HepG2 (cell line): ENCODE data around the gene LARP4. TPM values are rescaled to one million over a fixed set of nuclear protein-coding genes. Genes with fewer than 3 reads are reported as not detected.

Experiments used
- CAMTA2 ChIP-seq: sonication (generic); formaldehyde crosslinking; IDR thresholded peaks from 2 replicates; pipeline ENCODE4 v1.4.0; 2020; ENCODE audit warnings: mild to moderate bottlenecking, missing genetic modification reagents, borderline replicate concordance
- CREB1 ChIP-seq, 2 experiments: fragments of 450-650 bp in 1 of 2; IDR thresholded peaks; 2 replicates each; pipeline ENCODE4 v1.6.1; 2016 to 2017; ENCODE audit warnings: control low read depth in 1 of 2, mild to moderate bottlenecking in 1 of 2, missing compliant biosample characterization in 1 of 2, missing genetic modification characterization in 1 of 2
- KDM2A ChIP-seq: sonication (generic); formaldehyde crosslinking; IDR thresholded peaks from 2 replicates; pipeline ENCODE4 v1.4.0; 2020; ENCODE audit warnings: low read depth, missing genetic modification reagents, borderline replicate concordance
- MXI1 ChIP-seq: IDR thresholded peaks from 3 replicates; pipeline ENCODE4 v1.6.1; 2012; ENCODE audit warnings: low read depth, low read length, inconsistent platforms, borderline replicate concordance
- NBN ChIP-seq: fragments of 450-650 bp; conservative IDR thresholded peaks from 2 replicates; pipeline ENCODE4 v1.6.1; 2017
- NCOA5 ChIP-seq: sonication (generic); formaldehyde crosslinking; IDR thresholded peaks from 2 replicates; pipeline ENCODE4 v1.4.0; 2020; ENCODE audit warnings: missing genetic modification reagents
- RXRB ChIP-seq: IDR thresholded peaks from 2 replicates; pipeline ENCODE4 v1.6.1; 2016; ENCODE audit warnings: borderline replicate concordance, missing genetic modification reagents, missing compliant biosample characterization
- SNAI1 ChIP-seq: sonication (generic); formaldehyde crosslinking; IDR thresholded peaks from 2 replicates; pipeline ENCODE4 v1.5.0; 2020; ENCODE audit warnings: mild to moderate bottlenecking, missing genetic modification reagents, borderline replicate concordance
- SNAPC5 ChIP-seq: sonication (generic); formaldehyde crosslinking; IDR thresholded peaks from 2 replicates; pipeline ENCODE4 v1.8.1; 2023; ENCODE audit warnings: mild to moderate bottlenecking, missing genetic modification reagents, borderline replicate concordance
- SUZ12 ChIP-seq: fragments of 150-350 bp; IDR thresholded peaks from 2 replicates; pipeline ENCODE4 v1.6.1; 2014; ENCODE audit warnings: low read depth, low read length
- TERF1 ChIP-seq: sonication (generic); formaldehyde crosslinking; IDR thresholded peaks from 2 replicates; pipeline ENCODE4 v1.8.0; 2022; ENCODE audit warnings: mild to moderate bottlenecking, missing genetic modification reagents, moderate library complexity
- ZFAT ChIP-seq: sonication (generic); formaldehyde crosslinking; conservative IDR thresholded peaks from 2 replicates; pipeline ENCODE4 v1.8.1; 2023; ENCODE audit warnings: missing genetic modification reagents, inconsistent platforms
- ZNF549 ChIP-seq: sonication (generic); formaldehyde crosslinking; IDR thresholded peaks from 2 replicates; pipeline ENCODE4 v1.5.0; 2020; ENCODE audit warnings: missing genetic modification reagents
- ZNF660 ChIP-seq: sonication (generic); formaldehyde crosslinking; IDR thresholded peaks from 2 replicates; pipeline ENCODE4 v1.5.1; 2020; ENCODE audit warnings: mild to moderate bottlenecking, low read depth, missing genetic modification reagents, borderline replicate concordance
- ZNF737 ChIP-seq: sonication (generic); formaldehyde crosslinking; IDR thresholded peaks from 2 replicates; pipeline ENCODE4 v1.5.0; 2020; ENCODE audit warnings: missing genetic modification reagents, mild to moderate bottlenecking, borderline replicate concordance
- polyA plus RNA-seq, 8 experiments: library from polyadenylated mRNA; depleted of rRNA in 3 of 8; stranded (reverse) in 7 of 8; unstranded in 1 of 8; fragments of >200 nt; fragmentation: Illumina TruSeq in 4 of 8; extraction: Trizol in 4 of 8; gene quantifications; 2 replicates each; pipeline versions ENCODE4 v1.2.1 to v1.2.3, GENCODE V29; 2011 to 2016; ENCODE audit warnings: low read depth in 4 of 8, missing spikeins in 1 of 8, mixed read lengths in 1 of 8; ENCODE audit not compliant: insufficient read depth in 1 of 8
- total RNA-seq, 5 experiments: library from RNA; depleted of rRNA; stranded (reverse); fragments of >200 nt; fragmentation: Illumina TruSeq; extraction: Trizol; gene quantifications; 2 replicates each; pipeline ENCODE4 v1.2.3, GENCODE V29; 2016; ENCODE audit warnings: low read depth in 1 of 5
- TF ChIP-seq, protein P1 (sequence below): sonication (generic); formaldehyde crosslinking; IDR thresholded peaks from 2 replicates; pipeline ENCODE4 v1.5.0; 2020; ENCODE audit warnings: missing genetic modification reagents, mild to moderate bottlenecking, borderline replicate concordance
- TF ChIP-seq, protein P2 (sequence below): sonication (generic); formaldehyde crosslinking; IDR thresholded peaks from 2 replicates; pipeline ENCODE4 v1.4.0; 2020; ENCODE audit warnings: missing genetic modification reagents, borderline replicate concordance
- TF ChIP-seq, protein P3 (sequence below): sonication (generic); formaldehyde crosslinking; IDR thresholded peaks from 2 replicates; pipeline ENCODE4 v1.4.0; 2020; ENCODE audit warnings: missing genetic modification reagents, borderline replicate concordance

Gene LARP4
- total and polyA plus RNA-seq, 2 of the 13 experiments (the other 11 are each of a cell fraction or from before 2014, with no cell fraction given): 16.4 to 42.7 TPM

GRCh38 chr12:50504798-50505674, 104.4 kb downstream of the LARP4 start, which contains the start of gene DIP2B (continued):
- TF ChIP-seq CAMTA2 (CRISPR knock-in tag) (no peak), ZNF549 (CRISPR knock-in tag) (no peak), MXI1 (peak; percentile 62; the same call in 1 of the 3 replicates), TERF1 (CRISPR knock-in tag) (no peak), CREB1 (IDR thresholded peaks at IDR 0.05) (no peak), CREB1 (CRISPR knock-in tag; IDR thresholded peaks at IDR 0.05) (no peak), SUZ12 (no peak), NBN (no peak), ZFAT (CRISPR knock-in tag) (no peak), ZNF737 (CRISPR knock-in tag) (no peak), NCOA5 (no peak), KDM2A (CRISPR knock-in tag) (peak; percentile 81), RXRB (CRISPR knock-in tag) (peak; percentile 78), SNAI1 (CRISPR knock-in tag) (no peak), SNAPC5 (CRISPR knock-in tag) (0 out of 2 replicates have a peak, but pooled peaks have one; percentile 10), ZNF660 (CRISPR knock-in tag) (no peak)
- TF ChIP-seq, protein P1, sequence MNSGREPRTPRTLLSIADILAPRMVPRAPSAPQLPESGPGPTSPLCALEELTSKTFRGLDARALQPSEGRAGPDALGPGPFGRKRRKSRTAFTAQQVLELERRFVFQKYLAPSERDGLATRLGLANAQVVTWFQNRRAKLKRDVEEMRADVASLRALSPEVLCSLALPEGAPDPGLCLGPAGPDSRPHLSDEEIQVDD (CRISPR knock-in tag): no peak
- TF ChIP-seq, protein P2, sequence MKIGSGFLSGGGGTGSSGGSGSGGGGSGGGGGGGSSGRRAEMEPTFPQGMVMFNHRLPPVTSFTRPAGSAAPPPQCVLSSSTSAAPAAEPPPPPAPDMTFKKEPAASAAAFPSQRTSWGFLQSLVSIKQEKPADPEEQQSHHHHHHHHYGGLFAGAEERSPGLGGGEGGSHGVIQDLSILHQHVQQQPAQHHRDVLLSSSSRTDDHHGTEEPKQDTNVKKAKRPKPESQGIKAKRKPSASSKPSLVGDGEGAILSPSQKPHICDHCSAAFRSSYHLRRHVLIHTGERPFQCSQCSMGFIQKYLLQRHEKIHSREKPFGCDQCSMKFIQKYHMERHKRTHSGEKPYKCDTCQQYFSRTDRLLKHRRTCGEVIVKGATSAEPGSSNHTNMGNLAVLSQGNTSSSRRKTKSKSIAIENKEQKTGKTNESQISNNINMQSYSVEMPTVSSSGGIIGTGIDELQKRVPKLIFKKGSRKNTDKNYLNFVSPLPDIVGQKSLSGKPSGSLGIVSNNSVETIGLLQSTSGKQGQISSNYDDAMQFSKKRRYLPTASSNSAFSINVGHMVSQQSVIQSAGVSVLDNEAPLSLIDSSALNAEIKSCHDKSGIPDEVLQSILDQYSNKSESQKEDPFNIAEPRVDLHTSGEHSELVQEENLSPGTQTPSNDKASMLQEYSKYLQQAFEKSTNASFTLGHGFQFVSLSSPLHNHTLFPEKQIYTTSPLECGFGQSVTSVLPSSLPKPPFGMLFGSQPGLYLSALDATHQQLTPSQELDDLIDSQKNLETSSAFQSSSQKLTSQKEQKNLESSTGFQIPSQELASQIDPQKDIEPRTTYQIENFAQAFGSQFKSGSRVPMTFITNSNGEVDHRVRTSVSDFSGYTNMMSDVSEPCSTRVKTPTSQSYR (CRISPR knock-in tag): peak; percentile 71; the same call in 1 of the 2 replicates
- TF ChIP-seq, protein P3, sequence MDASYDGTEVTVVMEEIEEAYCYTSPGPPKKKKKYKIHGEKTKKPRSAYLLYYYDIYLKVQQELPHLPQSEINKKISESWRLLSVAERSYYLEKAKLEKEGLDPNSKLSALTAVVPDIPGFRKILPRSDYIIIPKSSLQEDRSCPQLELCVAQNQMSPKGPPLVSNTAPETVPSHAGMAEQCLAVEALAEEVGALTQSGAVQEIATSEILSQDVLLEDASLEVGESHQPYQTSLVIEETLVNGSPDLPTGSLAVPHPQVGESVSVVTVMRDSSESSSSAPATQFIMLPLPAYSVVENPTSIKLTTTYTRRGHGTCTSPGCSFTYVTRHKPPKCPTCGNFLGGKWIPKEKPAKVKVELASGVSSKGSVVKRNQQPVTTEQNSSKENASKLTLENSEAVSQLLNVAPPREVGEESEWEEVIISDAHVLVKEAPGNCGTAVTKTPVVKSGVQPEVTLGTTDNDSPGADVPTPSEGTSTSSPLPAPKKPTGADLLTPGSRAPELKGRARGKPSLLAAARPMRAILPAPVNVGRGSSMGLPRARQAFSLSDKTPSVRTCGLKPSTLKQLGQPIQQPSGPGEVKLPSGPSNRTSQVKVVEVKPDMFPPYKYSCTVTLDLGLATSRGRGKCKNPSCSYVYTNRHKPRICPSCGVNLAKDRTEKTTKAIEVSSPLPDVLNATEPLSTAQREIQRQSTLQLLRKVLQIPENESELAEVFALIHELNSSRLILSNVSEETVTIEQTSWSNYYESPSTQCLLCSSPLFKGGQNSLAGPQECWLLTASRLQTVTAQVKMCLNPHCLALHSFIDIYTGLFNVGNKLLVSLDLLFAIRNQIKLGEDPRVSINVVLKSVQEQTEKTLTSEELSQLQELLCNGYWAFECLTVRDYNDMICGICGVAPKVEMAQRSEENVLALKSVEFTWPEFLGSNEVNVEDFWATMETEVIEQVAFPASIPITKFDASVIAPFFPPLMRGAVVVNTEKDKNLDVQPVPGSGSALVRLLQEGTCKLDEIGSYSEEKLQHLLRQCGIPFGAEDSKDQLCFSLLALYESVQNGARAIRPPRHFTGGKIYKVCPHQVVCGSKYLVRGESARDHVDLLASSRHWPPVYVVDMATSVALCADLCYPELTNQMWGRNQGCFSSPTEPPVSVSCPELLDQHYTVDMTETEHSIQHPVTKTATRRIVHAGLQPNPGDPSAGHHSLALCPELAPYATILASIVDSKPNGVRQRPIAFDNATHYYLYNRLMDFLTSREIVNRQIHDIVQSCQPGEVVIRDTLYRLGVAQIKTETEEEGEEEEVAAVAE (CRISPR knock-in tag): no peak
